ENCODE measurements around the gene RO60.

The RO60 gene

DNA sequence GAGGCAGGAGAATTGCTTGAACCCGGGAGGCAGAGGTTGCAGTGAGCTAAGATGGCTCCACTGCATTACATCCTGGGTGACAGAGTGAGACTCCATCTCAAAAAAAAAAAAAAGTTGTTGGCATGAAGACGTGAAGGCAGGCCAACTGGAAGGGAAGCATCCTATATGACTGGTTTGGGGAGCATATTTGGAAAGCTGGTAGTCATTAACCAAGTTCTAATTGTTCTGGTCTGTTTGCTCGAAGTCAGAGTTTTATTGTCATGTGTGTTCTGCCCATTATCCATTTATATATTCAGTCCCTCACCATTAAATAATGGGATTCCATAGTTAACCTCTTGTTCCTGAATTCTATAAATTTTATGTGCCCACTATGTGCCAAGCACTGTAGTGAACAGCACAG, 49.1 kb downstream of the RO60 start:
- no peak for DNase-seq (ENCODE audit: low read depth, low spot score)
